ENCODE data around the gene SYT7. TPM values are rescaled to one million over a fixed set of nuclear protein-coding genes. Genes with fewer than 3 reads are reported as not detected.

Gene SYT7
- total and polyA plus RNA-seq, 2 donors (not counting 1 experiment from before 2014, with no cell fraction given) = not detected

- Mint-ChIP-seq H3K4me1 (no peaks in the 10 kb centered on the region), H3K27ac (no peak overlapping the region), H3K4me3 (no peak overlapping the region), H3K27me3 (peaks cover 24% of the 10 kb centered on the region), H3K9me3 (ENCODE audit: insufficient read depth) (no peaks in the 10 kb centered on the region)
- H3K27ac ChIP-seq (ENCODE audit: low read length in 2 of 2) = no peak overlapping the region
- no peak overlapping the region for H3K4me2 ChIP-seq (replicated peaks; ENCODE audit: low read depth, low read length, poor library complexity, severe bottlenecking)
- no peak overlapping the region for H3K9ac ChIP-seq (ENCODE audit: low read length)
- no peaks in the 10 kb centered on the region for H3K9me3 ChIP-seq (ENCODE audit: control extremely low read depth in 1 of 3, control insufficient read depth in 2 of 3, insufficient read depth in 1 of 3, low read length in 2 of 3)
- intact Hi-C loops (cut with micrococcal nuclease) = no loop called here
- H3K79me2 ChIP-seq (ENCODE audit: control insufficient read depth, insufficient read depth, low read length) = no peaks in the 10 kb centered on the region
- H3K4me1 ChIP-seq (ENCODE audit: control insufficient read depth in 2 of 2, insufficient read depth in 2 of 2, low read length in 2 of 2) = no peaks in the 10 kb centered on the region
- no peaks in the 10 kb centered on the region for H4K20me1 ChIP-seq (ENCODE audit: control insufficient read depth, insufficient read depth, low read length, poor library complexity, severe bottlenecking)
- ChIA-PET CTCF (no interaction called here), POLR2A (no interaction called here)
- no peak for DNase-seq
- 81% methylated on average over 7 of the region's 10 CpGs for WGBS (ENCODE audit: insufficient coverage)
- no peak overlapping the region for H3K4me3 ChIP-seq (ENCODE audit: control extremely low read depth in 1 of 5, extremely low read depth in 1 of 5, insufficient read depth in 1 of 5, low read depth in 2 of 5, low read length in 4 of 5)
- no peak for ATAC-seq (ENCODE audit: low read depth)
- TF ChIP-seq CTCF (IDR thresholded peaks at IDR 0.05) (no peak), EZH2 (IDR thresholded peaks at IDR 0.05; ENCODE audit: borderline replicate concordance, insufficient read depth, low read depth, low read length, poor library complexity, severe bottlenecking) (no peak)
- no peaks in the 10 kb centered on the region for H3K36me3 ChIP-seq (replicated peaks in 1 of 2; ENCODE audit: control extremely low read depth in 1 of 2, control insufficient read depth in 1 of 2, extremely low read depth in 1 of 2, insufficient read depth in 2 of 2, low read length in 1 of 2)
- H3K27me3 ChIP-seq (replicated peaks in 1 of 4; ENCODE audit: control extremely low read depth in 1 of 4, control insufficient read depth in 3 of 4, insufficient read depth in 4 of 4, low read length in 3 of 4) = peaks cover 0 to 4% (median 0%) of the 10 kb centered on the region in 4 experiments
- no peak overlapping the region for H2AFZ ChIP-seq (ENCODE audit: insufficient read depth, low read depth, low read length, poor library complexity, severe bottlenecking)
These were observed 45.9 kb upstream of the SYT7 start for GRCh38 chr11:61626580-61627380.

GRCh38 chr11:61625525-61625924 is 44.6 kb upstream of the SYT7 start:
- no peak overlapping the region for H2AFZ ChIP-seq (ENCODE audit: insufficient read depth, low read depth, low read length, poor library complexity, severe bottlenecking)
- TF ChIP-seq CTCF (IDR thresholded peaks at IDR 0.05) = no peak
- TF ChIP-seq EZH2 (IDR thresholded peaks at IDR 0.05; ENCODE audit: borderline replicate concordance, insufficient read depth, low read depth, low read length, poor library complexity, severe bottlenecking) = no peak
- H3K9me3 ChIP-seq (ENCODE audit: control extremely low read depth in 1 of 3, control insufficient read depth in 2 of 3, insufficient read depth in 1 of 3, low read length in 2 of 3) = no peaks in the 10 kb centered on the region
- no peaks in the 10 kb centered on the region for H3K79me2 ChIP-seq (ENCODE audit: control insufficient read depth, insufficient read depth, low read length)
- Mint-ChIP-seq H3K4me3 (no peak overlapping the region), H3K27ac (no peak overlapping the region), H3K9me3 (ENCODE audit: insufficient read depth) (no peaks in the 10 kb centered on the region), H3K4me1 (no peaks in the 10 kb centered on the region), H3K27me3 (peaks cover 29% of the 10 kb centered on the region)
- intact Hi-C loops (cut with micrococcal nuclease) = no loop called here
- H3K4me2 ChIP-seq (replicated peaks; ENCODE audit: low read depth, low read length, poor library complexity, severe bottlenecking) = no peak overlapping the region
- H4K20me1 ChIP-seq (ENCODE audit: control insufficient read depth, insufficient read depth, low read length, poor library complexity, severe bottlenecking) = no peaks in the 10 kb centered on the region
- POLR2A ChIA-PET = no interaction called here
- no peaks in the 10 kb centered on the region for H3K36me3 ChIP-seq (replicated peaks in 1 of 2; ENCODE audit: control extremely low read depth in 1 of 2, control insufficient read depth in 1 of 2, extremely low read depth in 1 of 2, insufficient read depth in 2 of 2, low read length in 1 of 2)
- H3K27ac ChIP-seq (ENCODE audit: low read length in 2 of 2) = no peak overlapping the region
- no peak overlapping the region for H3K4me3 ChIP-seq (ENCODE audit: control extremely low read depth in 1 of 5, extremely low read depth in 1 of 5, insufficient read depth in 1 of 5, low read depth in 2 of 5, low read length in 4 of 5)
- CTCF ChIA-PET = interaction anchor here (0.7 to 1.2 kb wide), 2 partner anchors 9 to 1277 kb away, joined by 3 to 4 read pairs; no protein-coding TSS in a partner anchor
- WGBS (ENCODE audit: insufficient coverage) = 100% methylated on average over 1 of the region's 3 CpGs
- H3K9ac ChIP-seq (ENCODE audit: low read length) = no peak overlapping the region
- no peaks in the 10 kb centered on the region for H3K4me1 ChIP-seq (ENCODE audit: control insufficient read depth in 2 of 2, insufficient read depth in 2 of 2, low read length in 2 of 2)
- no peak for ATAC-seq (ENCODE audit: low read depth)
- no peak for DNase-seq
- H3K27me3 ChIP-seq (replicated peaks in 1 of 4; ENCODE audit: control extremely low read depth in 1 of 4, control insufficient read depth in 3 of 4, insufficient read depth in 4 of 4, low read length in 3 of 4) = peaks cover 0 to 9% (median 2%) of the 10 kb centered on the region in 4 experiments
